Trophoblast cell (in vitro differentiated cells and primary cell): ENCODE results near the gene PCSK4.

Source experiments
- DNase-seq, 2 donors: peaks; one replicate each; pipeline ENCODE4 v3.0.0-alpha.2; 2016
- H2AFZ ChIP-seq: 2 replicates; pipeline ENCODE4 v1.6.1; 2013; ENCODE audit warnings: low read length, moderate library complexity, mild to moderate bottlenecking; ENCODE audit not compliant: insufficient read depth, poor library complexity
- H2AK5ac ChIP-seq: 2 replicates; pipeline ENCODE4 v1.6.1; 2013; ENCODE audit warnings: mild to moderate bottlenecking, low read length
- H2BK120ac ChIP-seq: 2 replicates; pipeline ENCODE4 v1.6.1; 2013; ENCODE audit warnings: low read length, mild to moderate bottlenecking, moderate library complexity; ENCODE audit not compliant: insufficient read depth, poor library complexity
- H2BK12ac ChIP-seq: 2 replicates; pipeline ENCODE4 v1.6.1; 2013; ENCODE audit warnings: mild to moderate bottlenecking, low read length, moderate library complexity
- H2BK5ac ChIP-seq: 2 replicates; pipeline ENCODE4 v1.6.1; 2013; ENCODE audit warnings: low read length, low read depth, moderate library complexity, mild to moderate bottlenecking; ENCODE audit not compliant: poor library complexity
- H3K14ac ChIP-seq: 2 replicates; pipeline ENCODE4 v1.6.1; 2013; ENCODE audit warnings: mild to moderate bottlenecking, low read length
- H3K18ac ChIP-seq: 2 replicates; pipeline ENCODE4 v1.6.1; 2013; ENCODE audit warnings: mild to moderate bottlenecking, low read length
- H3K23ac ChIP-seq: 2 replicates; pipeline ENCODE4 v1.6.1; 2013; ENCODE audit warnings: low read length
- H3K27ac ChIP-seq: 2 replicates; pipeline ENCODE4 v1.5.1; 2013; ENCODE audit warnings: low read depth, mild to moderate bottlenecking, inconsistent platforms, low read length, moderate library complexity
- H3K27me3 ChIP-seq: 2 replicates; pipeline ENCODE4 v1.6.1; 2013; ENCODE audit warnings: inconsistent platforms, mild to moderate bottlenecking, low read length, moderate library complexity; ENCODE audit not compliant: insufficient read depth
- H3K36me3 ChIP-seq, 2 experiments: 1 replicate in 1 of 2; 2 replicates in 1 of 2; pipeline ENCODE4 v1.6.1; 2013; ENCODE audit warnings: low read length in 2 of 2, mild to moderate bottlenecking in 2 of 2, moderate library complexity in 1 of 2; ENCODE audit not compliant: insufficient read depth in 2 of 2, control insufficient read depth in 1 of 2
- H3K4ac ChIP-seq: 2 replicates; pipeline ENCODE4 v1.6.1; 2013; ENCODE audit warnings: low read depth, mild to moderate bottlenecking, low read length, moderate library complexity
- H3K4me1 ChIP-seq, 2 experiments: 1 replicate in 1 of 2; 2 replicates in 1 of 2; pipeline ENCODE4 v1.6.1; 2013; ENCODE audit warnings: low read length in 2 of 2, mild to moderate bottlenecking in 2 of 2, moderate library complexity in 1 of 2; ENCODE audit not compliant: insufficient read depth in 2 of 2, control insufficient read depth in 1 of 2
- H3K4me2 ChIP-seq: 2 replicates; pipeline ENCODE4 v1.6.1; 2013; ENCODE audit warnings: inconsistent platforms, mild to moderate bottlenecking, low read length, moderate library complexity
- H3K4me3 ChIP-seq: 2 replicates; pipeline ENCODE4 v1.5.1; 2013; ENCODE audit warnings: mild to moderate bottlenecking, low read depth, low read length, inconsistent platforms
- H3K79me1 ChIP-seq: one replicate; pipeline ENCODE4 v1.6.1; 2013; ENCODE audit warnings: low read length
- H3K79me2 ChIP-seq: 2 replicates; pipeline ENCODE4 v1.6.1; 2013; ENCODE audit warnings: low read length, mild to moderate bottlenecking; ENCODE audit not compliant: control insufficient read depth, insufficient read depth, poor library complexity
- H3K9ac ChIP-seq: 2 replicates; pipeline ENCODE4 v1.6.1; 2013; ENCODE audit warnings: mild to moderate bottlenecking, low read length
- H3K9me3 ChIP-seq: 2 replicates; pipeline ENCODE4 v1.6.1; 2013; ENCODE audit warnings: low read depth, mild to moderate bottlenecking, control low read depth, inconsistent platforms, low read length; ENCODE audit not compliant: insufficient read depth
- H4K12ac ChIP-seq: 2 replicates; pipeline ENCODE4 v1.6.1; 2013; ENCODE audit warnings: low read depth, mild to moderate bottlenecking, low read length, moderate library complexity
- H4K8ac ChIP-seq: 2 replicates; pipeline ENCODE4 v1.6.1; 2013; ENCODE audit warnings: low read depth, mild to moderate bottlenecking, low read length, moderate library complexity
- H4K91ac ChIP-seq: one replicate; pipeline ENCODE4 v1.6.1; 2013; ENCODE audit warnings: low read depth, mild to moderate bottlenecking, low read length, moderate library complexity
- WGBS: extraction: QIAGEN DNeasy Blood & Tissue Kit; methylation state at CpG from one replicate; pipeline ENCODE4 v1.1.7; 2013; ENCODE audit warnings: missing lambda C conversion rate; ENCODE audit not compliant: insufficient read length, insufficient coverage; ENCODE audit errors: extremely low coverage; 5-methylcytosine and 5-hydroxymethylcytosine counted together

PCSK4 gene

GRCh38 chr19:1512671-1513498 is 22.7 kb upstream of the PCSK4 start, which contains the start of gene ADAMTSL5:
Gene ADAMTSL5, minus strand, starts transcription at chr19:1513019. Its CDS starts 2,076 bp downstream, at chr19:1510943.
- peak within 1 kb of the TSS; percentile 21 for H2BK120ac ChIP-seq
- H4K12ac ChIP-seq, result peak within 1 kb of the TSS; percentile 12
- H3K4me3 ChIP-seq, result peak within 1 kb of the TSS; percentile 64
- H3K4me2 ChIP-seq, result peak within 1 kb of the TSS; percentile 77
- no peak within 1 kb of the TSS for H3K27ac ChIP-seq
- H3K36me3 ChIP-seq, result no peaks in the 10 kb centered on the region
- DNase-seq, result peak; percentile 57 to 82
- peak within 1 kb of the TSS; percentile 41 for H3K18ac ChIP-seq
- no peak within 1 kb of the TSS for H2BK12ac ChIP-seq
- peaks cover 11% of the 10 kb centered on the region for H3K9me3 ChIP-seq
- H3K27me3 ChIP-seq, result no peaks in the 10 kb centered on the region
- peaks cover 10% of the 10 kb centered on the region for H3K79me1 ChIP-seq
- peak within 1 kb of the TSS; percentile 83 for H4K8ac ChIP-seq
- peaks cover 0 to 4% of the 10 kb centered on the region in 2 experiments for H3K4me1 ChIP-seq
- H2AFZ ChIP-seq, result peak within 1 kb of the TSS; percentile 77
- WGBS, result no CpG with 5 or more reads among the region's 78 CpGs
- H3K4ac ChIP-seq, result peak within 1 kb of the TSS; percentile 42
- peak within 1 kb of the TSS; percentile 39 for H2BK5ac ChIP-seq
- peak within 1 kb of the TSS; percentile 77 for H4K91ac ChIP-seq
- peak within 1 kb of the TSS; percentile 61 for H3K9ac ChIP-seq
- H3K79me2 ChIP-seq, result peaks cover 1% of the 10 kb centered on the region
- peak within 1 kb of the TSS; percentile 45 for H2AK5ac ChIP-seq
- H3K14ac ChIP-seq, result peak within 1 kb of the TSS; percentile 55
- H3K23ac ChIP-seq, result no peak within 1 kb of the TSS

GRCh38 chr19:1511318-1512317 is 21.5 kb upstream of the PCSK4 start:
- Histone ChIP-seq H3K4me1 (peaks cover 6% of the 10 kb centered on the region in 2 experiments), H3K27me3 (no peaks in the 10 kb centered on the region), H3K36me3 (no peaks in the 10 kb centered on the region), H3K9ac (no peak overlapping the region), H3K4me3 (no peak overlapping the region), H2BK5ac (no peak overlapping the region), H3K14ac (no peak overlapping the region), H3K79me1 (peaks cover 14% of the 10 kb centered on the region), H2BK12ac (no peak overlapping the region), H3K9me3 (peaks cover 16% of the 10 kb centered on the region), H3K23ac (no peak overlapping the region), H3K4me2 (no peak overlapping the region), H3K27ac (no peak overlapping the region), H4K8ac (no peak overlapping the region), H2AK5ac (no peak overlapping the region), H4K12ac (no peak overlapping the region), H2BK120ac (no peak overlapping the region), H4K91ac (no peak overlapping the region), H3K18ac (no peak overlapping the region), H3K4ac (no peak overlapping the region), H2AFZ (no peak overlapping the region), H3K79me2 (peaks cover 2% of the 10 kb centered on the region)
- no peak for DNase-seq
- WGBS, result no CpG with 5 or more reads among the region's 22 CpGs

GRCh38 chr19:1510807-1511206 is 20.7 kb upstream of the PCSK4 start:
- no CpG with 5 or more reads among the region's 9 CpGs for WGBS

GRCh38 chr19:1510442-1510806 is 20.3 kb upstream of the PCSK4 start:
- H3K18ac ChIP-seq, result no peak overlapping the region
- no peak overlapping the region for H2BK5ac ChIP-seq
- no peak overlapping the region for H4K8ac ChIP-seq
- peaks cover 6% of the 10 kb centered on the region in 2 experiments for H3K4me1 ChIP-seq
- no peak overlapping the region for H3K14ac ChIP-seq
- no peaks in the 10 kb centered on the region for H3K27me3 ChIP-seq
- no peaks in the 10 kb centered on the region for H3K36me3 ChIP-seq
- peaks cover 21% of the 10 kb centered on the region for H3K9me3 ChIP-seq
- H3K4ac ChIP-seq, result no peak overlapping the region
- no peak overlapping the region for H2BK12ac ChIP-seq
- no peak overlapping the region for H4K91ac ChIP-seq
- H3K4me2 ChIP-seq, result no peak overlapping the region
- H3K4me3 ChIP-seq, result no peak overlapping the region
- H3K23ac ChIP-seq, result no peak overlapping the region
- no CpG with 5 or more reads among the region's 25 CpGs for WGBS
- DNase-seq, result no peak
- no peak overlapping the region for H2AK5ac ChIP-seq
- no peak overlapping the region for H2AFZ ChIP-seq
- peaks cover 14% of the 10 kb centered on the region for H3K79me1 ChIP-seq
- H3K9ac ChIP-seq, result no peak overlapping the region
- H2BK120ac ChIP-seq, result no peak overlapping the region
- peaks cover 2% of the 10 kb centered on the region for H3K79me2 ChIP-seq
- H3K27ac ChIP-seq, result no peak overlapping the region
- H4K12ac ChIP-seq, result no peak overlapping the region

More at GRCh38 chr19:1510807-1511206, 20.7 kb upstream of the PCSK4 start:
- Histone ChIP-seq H3K4me3 (no peak overlapping the region), H4K91ac (no peak overlapping the region), H3K4ac (no peak overlapping the region), H3K9me3 (peaks cover 20% of the 10 kb centered on the region), H3K14ac (no peak overlapping the region), H2BK12ac (no peak overlapping the region), H3K4me2 (no peak overlapping the region), H3K18ac (no peak overlapping the region), H3K9ac (no peak overlapping the region), H2AK5ac (no peak overlapping the region), H3K4me1 (peaks cover 6% of the 10 kb centered on the region in 2 experiments), H2BK5ac (no peak overlapping the region), H4K12ac (no peak overlapping the region), H3K79me2 (peaks cover 2% of the 10 kb centered on the region), H3K79me1 (peaks cover 14% of the 10 kb centered on the region), H4K8ac (no peak overlapping the region), H2AFZ (no peak overlapping the region), H3K27me3 (no peaks in the 10 kb centered on the region), H2BK120ac (no peak overlapping the region), H3K27ac (no peak overlapping the region), H3K23ac (no peak overlapping the region), H3K36me3 (no peaks in the 10 kb centered on the region)
- no peak for DNase-seq
